ENCODE measurements around the gene MKRN2OS. TPM values are rescaled to one million over a fixed set of nuclear protein-coding genes. Genes with fewer than 3 reads are reported as not detected.

The MKRN2OS gene
- total and polyA plus RNA-seq, 10 donors, result not detected

DNA sequence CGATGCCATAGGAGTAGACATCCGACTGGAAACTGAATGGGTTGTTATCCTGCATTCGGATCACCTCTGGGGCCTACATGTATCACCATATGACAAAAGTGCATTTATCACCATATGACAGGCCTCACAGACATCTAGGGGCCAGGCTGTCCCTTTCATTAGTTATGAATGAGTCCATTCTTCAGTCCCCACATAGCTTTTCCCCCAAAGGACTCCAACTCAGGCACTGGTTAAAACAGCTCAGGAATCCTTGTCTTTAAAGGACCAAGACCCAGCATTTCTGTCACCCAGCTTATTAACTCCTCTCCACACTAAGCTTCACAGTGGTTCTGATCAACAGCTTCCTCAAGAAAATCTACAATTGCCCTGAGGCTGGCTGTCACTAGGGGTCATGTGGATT lies 39.9 kb upstream of the MKRN2OS start:
- Histone ChIP-seq H3K4me3 (no peak overlapping the region), H3K27me3 (replicated peaks in 1 of 7) (no peaks in the 10 kb centered on the region), H3K4me1 (peaks cover 0 to 9% (median 4%) of the 10 kb centered on the region in 6 donors), H3K27ac (no peak overlapping the region), H3K9me3 (no peaks in the 10 kb centered on the region), H3K36me3 (peaks cover 4 to 100% (median 97%) of the 10 kb centered on the region in 6 donors)
- no peak for TF ChIP-seq POLR2AphosphoS5 (IDR thresholded peaks at IDR 0.05)
- TF ChIP-seq, protein P1, sequence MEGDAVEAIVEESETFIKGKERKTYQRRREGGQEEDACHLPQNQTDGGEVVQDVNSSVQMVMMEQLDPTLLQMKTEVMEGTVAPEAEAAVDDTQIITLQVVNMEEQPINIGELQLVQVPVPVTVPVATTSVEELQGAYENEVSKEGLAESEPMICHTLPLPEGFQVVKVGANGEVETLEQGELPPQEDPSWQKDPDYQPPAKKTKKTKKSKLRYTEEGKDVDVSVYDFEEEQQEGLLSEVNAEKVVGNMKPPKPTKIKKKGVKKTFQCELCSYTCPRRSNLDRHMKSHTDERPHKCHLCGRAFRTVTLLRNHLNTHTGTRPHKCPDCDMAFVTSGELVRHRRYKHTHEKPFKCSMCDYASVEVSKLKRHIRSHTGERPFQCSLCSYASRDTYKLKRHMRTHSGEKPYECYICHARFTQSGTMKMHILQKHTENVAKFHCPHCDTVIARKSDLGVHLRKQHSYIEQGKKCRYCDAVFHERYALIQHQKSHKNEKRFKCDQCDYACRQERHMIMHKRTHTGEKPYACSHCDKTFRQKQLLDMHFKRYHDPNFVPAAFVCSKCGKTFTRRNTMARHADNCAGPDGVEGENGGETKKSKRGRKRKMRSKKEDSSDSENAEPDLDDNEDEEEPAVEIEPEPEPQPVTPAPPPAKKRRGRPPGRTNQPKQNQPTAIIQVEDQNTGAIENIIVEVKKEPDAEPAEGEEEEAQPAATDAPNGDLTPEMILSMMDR (IDR thresholded peaks at IDR 0.05 in 8 of 11, conservative IDR thresholded peaks at IDR 0.05 in 3 of 11), result no peak
- TF ChIP-seq POLR2A (IDR thresholded peaks at IDR 0.05), result no peak
- WGBS, 5 donors, result 88 to 97% (median 92%) methylated on average over 3 of the region's 3 CpGs
- intact Hi-C loops (cut with DNase I; ENCODE audit: low total_unique reads), result no loop called here
- no peak for DNase-seq

DNA sequence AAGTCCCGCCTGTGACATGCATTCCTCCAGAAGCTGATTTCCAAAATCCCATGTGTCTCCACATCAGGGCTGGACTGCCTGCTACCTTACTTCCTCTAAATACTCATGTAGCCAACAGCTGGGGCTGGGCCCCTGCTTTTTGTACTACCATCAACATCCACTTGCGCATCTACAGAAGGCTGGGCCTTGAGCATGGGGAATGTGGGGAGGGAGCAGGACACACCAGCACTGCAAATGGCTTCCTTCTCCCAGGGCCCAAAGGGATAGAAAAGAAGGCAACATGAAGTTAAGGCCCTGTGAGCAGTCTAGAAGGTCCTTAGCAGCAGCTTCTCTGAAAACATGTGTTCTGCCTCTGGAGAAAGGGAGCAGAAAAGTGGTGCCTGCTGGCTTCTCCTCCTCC lies 38.8 kb upstream of the MKRN2OS start:
- H3K9me3 ChIP-seq, result no peaks in the 10 kb centered on the region
- WGBS, 5 donors, result 69 to 97% (median 96%) methylated on average over 2 of the region's 2 CpGs
- DNase-seq, result no peak
- H3K27ac ChIP-seq, result no peak overlapping the region
- H3K4me3 ChIP-seq, result no peak overlapping the region
- no peak for TF ChIP-seq POLR2A (IDR thresholded peaks at IDR 0.05)
- peak in 1 of 3 donors; percentile 30 for TF ChIP-seq POLR2AphosphoS5 (IDR thresholded peaks at IDR 0.05)
- H3K4me1 ChIP-seq, result peaks cover 0 to 12% (median 7%) of the 10 kb centered on the region in 6 donors
- H3K36me3 ChIP-seq, result peaks cover 4 to 100% (median 97%) of the 10 kb centered on the region in 6 donors
- intact Hi-C loops (cut with DNase I; ENCODE audit: low total_unique reads), result no loop called here
- H3K27me3 ChIP-seq (replicated peaks in 1 of 7), result no peaks in the 10 kb centered on the region

DNA sequence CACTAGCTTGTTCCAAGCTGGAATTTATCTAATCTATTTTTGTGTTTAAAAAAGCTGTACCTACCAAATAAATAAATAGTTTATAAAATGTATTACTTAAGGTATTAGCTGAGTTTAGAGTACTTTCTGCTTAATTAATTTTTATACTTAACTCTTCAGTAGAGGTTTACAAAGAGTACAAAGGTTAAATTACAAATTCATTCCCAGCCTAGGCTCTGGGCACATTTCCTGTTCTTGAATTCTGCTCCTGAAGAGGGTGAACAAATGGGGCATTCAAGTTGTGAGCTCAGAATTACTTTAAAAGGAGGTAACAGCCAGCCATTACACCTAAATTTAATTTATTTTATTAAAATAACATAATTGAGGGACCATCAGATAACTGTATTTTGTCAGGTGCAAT lies 38.0 kb upstream of the MKRN2OS start:
- no peak overlapping the region for H3K4me3 ChIP-seq
- TF ChIP-seq, protein P1 (IDR thresholded peaks at IDR 0.05 in 8 of 11, conservative IDR thresholded peaks at IDR 0.05 in 3 of 11), result no peak
- TF ChIP-seq POLR2AphosphoS5 (IDR thresholded peaks at IDR 0.05) (no peak), POLR2A (IDR thresholded peaks at IDR 0.05) (no peak)
- H3K27ac ChIP-seq, result no peak overlapping the region
- no peaks in the 10 kb centered on the region for H3K27me3 ChIP-seq (replicated peaks in 1 of 7)
- H3K9me3 ChIP-seq, result no peaks in the 10 kb centered on the region
- no peak for DNase-seq
- intact Hi-C loops (cut with DNase I; ENCODE audit: low total_unique reads), result no loop called here
- H3K36me3 ChIP-seq, result peaks cover 4 to 100% (median 95%) of the 10 kb centered on the region in 6 donors
- H3K4me1 ChIP-seq, result peaks cover 0 to 15% (median 8%) of the 10 kb centered on the region in 6 donors

- DNase-seq, result no peak
- peaks cover 0 to 1% (median 0%) of the 10 kb centered on the region in 8 donors for H3K9me3 ChIP-seq
- H3K4me1 ChIP-seq, result peaks cover 0 to 15% (median 8%) of the 10 kb centered on the region in 6 donors
- H3K36me3 ChIP-seq, result peaks cover 4 to 100% (median 96%) of the 10 kb centered on the region in 6 donors
- H3K27me3 ChIP-seq (replicated peaks in 1 of 7), result no peaks in the 10 kb centered on the region
- H3K4me3 ChIP-seq, result no peak overlapping the region
- TF ChIP-seq, protein P1 (IDR thresholded peaks at IDR 0.05 in 8 of 11, conservative IDR thresholded peaks at IDR 0.05 in 3 of 11), result no peak
- TF ChIP-seq POLR2AphosphoS5 (IDR thresholded peaks at IDR 0.05), result no peak
- intact Hi-C loops (cut with DNase I; ENCODE audit: low total_unique reads), result no loop called here
- H3K27ac ChIP-seq, result no peak overlapping the region
- WGBS, 5 donors, result 88 to 96% (median 93%) methylated on average over 4 of the region's 4 CpGs
Measured at GRCh38 chr3:12582730-12583129, 37.4 kb upstream of the MKRN2OS start.

- Histone ChIP-seq H3K4me3 (no peak overlapping the region), H3K4me1 (peaks cover 0 to 15% (median 8%) of the 10 kb centered on the region in 6 donors), H3K36me3 (peaks cover 7 to 100% (median 96%) of the 10 kb centered on the region in 6 donors), H3K27ac (peak overlapping the region in 7 of 8 donors; percentile 36 to 78 (median 55)), H3K9me3 (peaks cover 0 to 10% (median 0%) of the 10 kb centered on the region in 8 donors), H3K27me3 (replicated peaks in 1 of 7) (no peaks in the 10 kb centered on the region)
- peak in 1 of 3 donors; percentile 48 for TF ChIP-seq POLR2AphosphoS5 (IDR thresholded peaks at IDR 0.05)
- TF ChIP-seq POLR2A (IDR thresholded peaks at IDR 0.05), result no peak
- DNase-seq, result no peak
- intact Hi-C loops (cut with DNase I; ENCODE audit: low total_unique reads), result no loop called here
- 33 to 50% (median 42%) methylated on average over 3 of the region's 3 CpGs for WGBS, 5 donors
Measured at GRCh38 chr3:12579905-12580304, 34.6 kb upstream of the MKRN2OS start.
